ENCODE measurements around the gene FARP2. TPM values are rescaled to one million over a fixed set of nuclear protein-coding genes. Genes with fewer than 3 reads are reported as not detected.
"Not testable (repeated sequence)": the region's sequence is repeated elsewhere in the genome, so short reads cannot be mapped to it uniquely, and the experiment has no call there.

Gene FARP2
- polyA plus RNA-seq, 2 donors, result 13.2 to 19.9 TPM

DNA sequence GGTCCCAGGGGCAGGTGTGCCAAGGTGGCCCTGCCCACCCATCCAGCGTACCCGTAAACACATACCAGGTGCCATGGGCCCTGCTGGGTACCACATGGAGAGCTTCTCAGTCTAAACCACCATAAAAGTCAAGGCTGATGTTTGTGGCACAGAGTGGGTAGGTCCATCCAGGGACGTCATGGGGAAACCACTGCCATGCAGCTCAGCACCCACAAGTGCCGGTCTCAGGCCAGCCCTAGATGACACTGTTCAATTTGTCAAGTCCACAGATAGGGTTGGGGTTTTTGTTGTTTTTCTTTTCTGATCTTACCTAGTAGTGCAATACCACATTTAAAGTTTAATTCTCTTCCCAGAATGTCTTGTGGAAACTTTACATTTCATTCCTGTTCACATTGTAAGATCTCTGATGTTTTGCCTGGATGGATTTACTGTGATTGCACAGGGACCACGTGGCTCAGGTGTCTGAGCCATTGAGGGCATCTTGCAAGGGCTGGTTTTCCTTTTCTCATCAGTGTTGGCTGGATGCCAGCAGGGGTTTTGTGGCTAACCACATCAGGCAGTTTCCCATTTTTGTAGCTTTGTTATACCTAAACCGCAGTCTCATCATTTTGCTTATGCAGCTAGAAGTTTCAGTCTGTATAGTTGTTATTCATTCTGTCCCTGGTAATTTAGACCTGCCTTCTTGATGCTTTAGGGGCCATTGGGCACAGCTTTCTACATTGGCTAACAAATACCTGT is 87.6 kb downstream of the FARP2 start:
- H3K36me3 ChIP-seq (ENCODE audit: control insufficient read depth in 2 of 2, insufficient read depth in 2 of 2, low read length in 1 of 2), result peaks cover 14 to 26% of the 10 kb centered on the region in 2 donors
- 73 to 75% methylated on average over 6 of the region's 6 CpGs for WGBS, 2 donors
- no peak overlapping the region for H3K27ac ChIP-seq (ENCODE audit: low read depth in 2 of 2, low read length in 1 of 2)
- peaks cover 0 to 1% of the 10 kb centered on the region in 2 donors for H3K9me3 ChIP-seq (ENCODE audit: control insufficient read depth in 2 of 2, insufficient read depth in 1 of 2, low read depth in 1 of 2, low read length in 1 of 2)
- H3K27me3 ChIP-seq (ENCODE audit: control insufficient read depth in 1 of 2, insufficient read depth in 2 of 2, low read length in 2 of 2), result no peaks in the 10 kb centered on the region
- no peaks in the 10 kb centered on the region for H3K4me1 ChIP-seq (ENCODE audit: control insufficient read depth in 2 of 2, insufficient read depth in 2 of 2, low read length in 1 of 2)
- no peak overlapping the region for H3K4me3 ChIP-seq (ENCODE audit: low read depth in 1 of 2, low read length in 2 of 2)

DNA sequence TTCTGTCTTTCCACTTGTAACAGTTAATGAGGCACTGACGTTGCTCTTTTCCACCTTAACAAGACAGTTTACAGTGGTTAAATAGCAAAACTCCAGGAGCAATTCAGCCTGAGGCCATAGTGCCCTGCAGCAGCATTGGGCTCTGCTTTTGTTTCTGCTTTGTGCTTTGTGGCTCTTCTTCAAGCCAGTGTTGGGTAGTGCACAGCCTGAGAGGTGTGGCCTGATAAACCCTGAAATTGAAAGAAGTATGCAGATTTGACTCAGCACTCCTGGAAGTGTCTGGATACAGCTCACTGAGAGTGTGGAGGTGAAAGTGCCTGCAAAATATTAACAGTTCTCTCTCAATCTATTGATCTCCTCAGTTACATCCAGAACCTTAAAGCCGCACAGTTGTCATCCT is 89.3 kb downstream of the FARP2 start:
- no peak overlapping the region for H3K27ac ChIP-seq (ENCODE audit: low read depth in 2 of 2, low read length in 1 of 2)
- H3K4me1 ChIP-seq (ENCODE audit: control insufficient read depth in 2 of 2, insufficient read depth in 2 of 2, low read length in 1 of 2), result no peaks in the 10 kb centered on the region
- peaks cover 15 to 23% of the 10 kb centered on the region in 2 donors for H3K36me3 ChIP-seq (ENCODE audit: control insufficient read depth in 2 of 2, insufficient read depth in 2 of 2, low read length in 1 of 2)
- H3K4me3 ChIP-seq (ENCODE audit: low read depth in 1 of 2, low read length in 2 of 2), result no peak overlapping the region
- H3K27me3 ChIP-seq (ENCODE audit: control insufficient read depth in 1 of 2, insufficient read depth in 2 of 2, low read length in 2 of 2), result no peaks in the 10 kb centered on the region
- WGBS, 2 donors, result 82 to 87% methylated on average over 2 of the region's 2 CpGs
- H3K9me3 ChIP-seq (ENCODE audit: control insufficient read depth in 2 of 2, insufficient read depth in 1 of 2, low read depth in 1 of 2, low read length in 1 of 2), result peaks cover 0 to 1% of the 10 kb centered on the region in 2 donors

DNA sequence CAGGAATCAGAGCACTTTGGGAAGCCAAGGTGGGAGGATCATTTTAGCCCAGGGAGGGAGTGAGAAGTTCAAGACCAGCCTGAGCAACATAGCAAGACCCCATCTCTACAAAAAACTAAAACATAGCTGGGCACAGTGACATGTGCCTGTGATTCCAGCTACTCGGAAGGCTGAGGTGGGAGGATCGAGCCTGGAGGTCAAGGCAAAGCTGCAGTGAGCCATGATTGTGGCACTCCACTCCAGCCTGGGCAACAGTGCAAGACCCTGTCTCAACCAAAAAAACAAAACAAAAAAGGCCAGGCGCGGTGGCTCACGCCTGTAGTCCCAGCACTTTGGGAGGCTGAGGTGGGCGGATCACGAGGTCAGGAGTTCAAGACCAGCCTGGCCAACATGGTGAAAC is 94.0 kb downstream of the FARP2 start:
- not testable (repeated sequence) for H3K4me3 ChIP-seq (ENCODE audit: low read depth in 1 of 2, low read length in 2 of 2); H3K27ac ChIP-seq (ENCODE audit: low read depth in 2 of 2, low read length in 1 of 2); H3K4me1 ChIP-seq (ENCODE audit: control insufficient read depth in 2 of 2, insufficient read depth in 2 of 2, low read length in 1 of 2); H3K27me3 ChIP-seq (ENCODE audit: control insufficient read depth in 1 of 2, insufficient read depth in 2 of 2, low read length in 2 of 2); H3K9me3 ChIP-seq (ENCODE audit: control insufficient read depth in 2 of 2, insufficient read depth in 1 of 2, low read depth in 1 of 2, low read length in 1 of 2); H3K36me3 ChIP-seq (ENCODE audit: control insufficient read depth in 2 of 2, insufficient read depth in 2 of 2, low read length in 1 of 2)
- WGBS, 2 donors, result 90 to 96% methylated on average over 7 of the region's 7 CpGs

DNA sequence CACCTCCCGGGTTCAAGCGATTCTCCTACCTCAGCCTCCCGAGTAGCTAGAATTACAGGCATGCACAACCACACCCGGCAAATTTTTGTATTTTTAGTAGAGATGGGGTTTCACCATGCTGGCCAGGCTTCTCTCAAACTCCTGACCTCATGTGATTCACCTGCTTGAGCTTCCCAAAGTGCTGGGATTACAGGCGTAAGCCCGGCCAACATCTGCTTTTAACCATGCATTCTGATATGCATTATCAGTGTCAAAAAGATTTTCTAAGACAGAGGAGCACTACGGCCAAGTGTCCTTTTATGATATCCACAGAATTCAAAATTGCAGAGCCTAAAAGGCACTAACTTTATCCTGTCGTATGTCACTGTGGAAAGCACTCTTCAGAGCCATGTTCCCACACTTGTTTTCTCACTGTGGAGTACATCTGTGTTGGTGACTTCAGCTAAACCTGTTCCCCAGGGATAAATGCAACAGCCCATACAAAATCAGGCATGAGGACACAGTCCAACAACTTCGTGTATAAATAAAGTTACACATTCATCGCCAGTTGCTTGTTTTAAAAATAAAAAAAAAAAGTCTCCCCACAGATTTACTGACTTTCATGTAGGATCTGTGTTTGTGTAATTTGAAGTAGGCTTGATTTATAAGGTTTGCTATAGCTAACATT is 95.9 kb downstream of the FARP2 start:
- 73 to 84% methylated on average over 10 of the region's 10 CpGs for WGBS, 2 donors
- Histone ChIP-seq H3K27me3 (ENCODE audit: control insufficient read depth in 1 of 2, insufficient read depth in 2 of 2, low read length in 2 of 2) (no peaks in the 10 kb centered on the region), H3K27ac (ENCODE audit: low read depth in 2 of 2, low read length in 1 of 2) (no peak overlapping the region), H3K4me3 (ENCODE audit: low read depth in 1 of 2, low read length in 2 of 2) (no peak overlapping the region), H3K36me3 (ENCODE audit: control insufficient read depth in 2 of 2, insufficient read depth in 2 of 2, low read length in 1 of 2) (peaks cover 3 to 5% of the 10 kb centered on the region in 2 donors), H3K9me3 (ENCODE audit: control insufficient read depth in 2 of 2, insufficient read depth in 1 of 2, low read depth in 1 of 2, low read length in 1 of 2) (no peaks in the 10 kb centered on the region), H3K4me1 (ENCODE audit: control insufficient read depth in 2 of 2, insufficient read depth in 2 of 2, low read length in 1 of 2) (no peaks in the 10 kb centered on the region)

DNA sequence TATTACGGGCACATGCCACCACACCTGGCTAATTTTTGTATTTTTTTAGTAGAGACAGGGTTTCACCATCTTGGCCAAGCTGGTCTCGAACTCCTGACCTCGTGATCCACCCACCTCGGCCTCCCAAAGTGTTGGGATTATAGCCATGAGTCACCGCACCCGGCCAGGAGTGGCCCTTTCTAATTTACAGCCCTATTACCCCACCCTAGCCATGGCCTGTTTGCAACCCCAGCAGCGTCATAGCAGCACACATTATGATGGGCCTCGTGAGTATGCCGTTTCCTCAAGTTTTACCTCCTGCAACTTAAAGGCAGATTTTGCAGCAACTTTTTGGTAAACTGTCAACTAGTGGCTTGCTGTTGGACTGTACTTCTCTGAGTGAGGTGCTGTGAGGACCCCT is 97.8 kb downstream of the FARP2 start:
- H3K4me1 ChIP-seq (ENCODE audit: control insufficient read depth in 2 of 2, insufficient read depth in 2 of 2, low read length in 1 of 2); H3K9me3 ChIP-seq (ENCODE audit: control insufficient read depth in 2 of 2, insufficient read depth in 1 of 2, low read depth in 1 of 2, low read length in 1 of 2); H3K27ac ChIP-seq (ENCODE audit: low read depth in 2 of 2, low read length in 1 of 2); H3K36me3 ChIP-seq (ENCODE audit: control insufficient read depth in 2 of 2, insufficient read depth in 2 of 2, low read length in 1 of 2); H3K27me3 ChIP-seq (ENCODE audit: control insufficient read depth in 1 of 2, insufficient read depth in 2 of 2, low read length in 2 of 2); H3K4me3 ChIP-seq (ENCODE audit: low read depth in 1 of 2, low read length in 2 of 2): not testable (repeated sequence)
- 83 to 88% methylated on average over 9 of the region's 9 CpGs for whole genome bisulfite sequencing, 2 donors

DNA sequence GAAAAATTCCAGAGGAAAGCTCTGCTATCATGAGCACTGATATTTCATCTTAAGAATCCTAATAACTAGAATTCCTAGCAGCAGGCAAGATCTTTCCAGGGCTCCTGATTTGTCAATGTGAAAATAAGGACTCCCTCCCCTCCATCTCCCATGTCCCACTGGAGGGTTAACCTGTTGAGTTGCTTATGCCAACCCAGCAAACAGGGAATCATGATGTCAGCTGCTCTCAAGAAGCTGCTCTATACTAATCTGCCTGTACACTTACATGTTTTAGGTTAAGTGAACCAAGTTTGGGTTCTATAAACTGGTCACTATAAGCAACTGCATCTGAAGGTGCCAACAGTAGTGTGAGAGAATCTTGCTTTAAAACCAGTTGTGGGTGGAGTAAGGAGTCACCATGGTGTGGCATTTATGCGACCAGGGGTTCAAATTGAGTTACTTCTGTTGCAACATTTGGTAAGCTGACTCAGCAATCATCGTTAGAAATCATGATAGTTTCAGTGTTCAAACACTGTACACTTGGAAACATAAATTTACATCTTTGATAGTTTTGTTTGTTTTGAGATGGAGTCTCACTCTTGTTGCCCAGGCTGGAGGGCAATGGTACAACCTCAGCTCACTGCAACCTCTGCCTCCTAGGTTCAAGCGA is 98.9 kb downstream of the FARP2 start:
- H3K9me3 ChIP-seq (ENCODE audit: control insufficient read depth in 2 of 2, insufficient read depth in 1 of 2, low read depth in 1 of 2, low read length in 1 of 2), result no peaks in the 10 kb centered on the region
- H3K27me3 ChIP-seq (ENCODE audit: control insufficient read depth in 1 of 2, insufficient read depth in 2 of 2, low read length in 2 of 2), result no peaks in the 10 kb centered on the region
- H3K27ac ChIP-seq (ENCODE audit: low read depth in 2 of 2, low read length in 1 of 2), result no peak overlapping the region
- H3K4me1 ChIP-seq (ENCODE audit: control insufficient read depth in 2 of 2, insufficient read depth in 2 of 2, low read length in 1 of 2), result no peaks in the 10 kb centered on the region
- WGBS, 2 donors, result 60 to 65% methylated on average over 3 of the region's 3 CpGs
- H3K4me3 ChIP-seq (ENCODE audit: low read depth in 1 of 2, low read length in 2 of 2), result no peak overlapping the region
- no peaks in the 10 kb centered on the region for H3K36me3 ChIP-seq (ENCODE audit: control insufficient read depth in 2 of 2, insufficient read depth in 2 of 2, low read length in 1 of 2)

DNA sequence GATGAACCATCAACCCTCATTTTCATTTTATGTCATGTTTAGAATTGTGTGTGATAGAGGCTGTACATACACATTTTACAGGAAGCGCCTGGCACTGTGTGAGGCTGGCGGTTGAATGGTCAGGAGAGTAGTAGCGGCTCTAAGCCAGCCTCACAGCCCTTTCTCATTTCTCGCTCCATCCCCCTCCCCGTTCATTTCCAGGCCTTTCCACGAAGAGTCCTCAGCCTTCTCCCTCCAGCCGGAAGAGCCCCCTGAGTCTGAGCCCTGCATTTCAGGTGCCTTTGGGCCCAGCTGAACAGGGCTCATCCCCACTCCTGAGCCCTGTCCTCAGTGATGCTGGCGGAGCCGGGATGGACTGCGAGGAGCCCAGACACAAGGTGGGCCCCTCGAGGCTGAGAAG is 100.5 kb downstream of the FARP2 start:
- Histone ChIP-seq H3K36me3 (ENCODE audit: control insufficient read depth in 2 of 2, insufficient read depth in 2 of 2, low read length in 1 of 2) (no peaks in the 10 kb centered on the region), H3K27ac (ENCODE audit: low read depth in 2 of 2, low read length in 1 of 2) (no peak overlapping the region), H3K9me3 (ENCODE audit: control insufficient read depth in 2 of 2, insufficient read depth in 1 of 2, low read depth in 1 of 2, low read length in 1 of 2) (no peaks in the 10 kb centered on the region), H3K4me1 (ENCODE audit: control insufficient read depth in 2 of 2, insufficient read depth in 2 of 2, low read length in 1 of 2) (no peaks in the 10 kb centered on the region), H3K27me3 (ENCODE audit: control insufficient read depth in 1 of 2, insufficient read depth in 2 of 2, low read length in 2 of 2) (no peaks in the 10 kb centered on the region), H3K4me3 (ENCODE audit: low read depth in 1 of 2, low read length in 2 of 2) (no peak overlapping the region)
- 85 to 88% methylated on average over 11 of the region's 11 CpGs for WGBS, 2 donors

DNA sequence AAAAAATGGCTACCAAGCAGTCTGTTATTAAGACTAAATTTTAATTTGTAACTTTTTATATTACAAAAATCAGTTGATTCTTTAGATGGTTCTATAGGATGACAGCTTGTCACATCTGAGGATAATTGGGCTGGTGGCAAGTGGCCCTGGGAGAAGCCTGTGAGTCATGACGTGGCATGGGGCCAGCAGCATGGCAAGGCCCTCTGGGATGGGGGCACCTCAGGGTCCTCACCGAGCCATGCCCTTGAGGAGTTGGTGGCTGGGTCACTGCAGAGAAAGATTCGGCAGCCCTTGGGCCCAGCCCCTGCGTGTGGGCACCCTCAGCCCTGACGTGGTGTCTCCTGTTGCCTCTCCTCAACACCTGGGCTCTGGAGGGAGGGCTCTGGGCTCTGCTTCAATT is 102.6 kb downstream of the FARP2 start:
- 83 to 85% methylated on average over 5 of the region's 5 CpGs for WGBS, 2 donors
- no peak overlapping the region for H3K27ac ChIP-seq (ENCODE audit: low read depth in 2 of 2, low read length in 1 of 2)
- H3K36me3 ChIP-seq (ENCODE audit: control insufficient read depth in 2 of 2, insufficient read depth in 2 of 2, low read length in 1 of 2), result peaks cover 0 to 5% of the 10 kb centered on the region in 2 donors
- no peaks in the 10 kb centered on the region for H3K27me3 ChIP-seq (ENCODE audit: control insufficient read depth in 1 of 2, insufficient read depth in 2 of 2, low read length in 2 of 2)
- no peaks in the 10 kb centered on the region for H3K9me3 ChIP-seq (ENCODE audit: control insufficient read depth in 2 of 2, insufficient read depth in 1 of 2, low read depth in 1 of 2, low read length in 1 of 2)
- no peak overlapping the region for H3K4me3 ChIP-seq (ENCODE audit: low read depth in 1 of 2, low read length in 2 of 2)
- H3K4me1 ChIP-seq (ENCODE audit: control insufficient read depth in 2 of 2, insufficient read depth in 2 of 2, low read length in 1 of 2), result no peaks in the 10 kb centered on the region

DNA sequence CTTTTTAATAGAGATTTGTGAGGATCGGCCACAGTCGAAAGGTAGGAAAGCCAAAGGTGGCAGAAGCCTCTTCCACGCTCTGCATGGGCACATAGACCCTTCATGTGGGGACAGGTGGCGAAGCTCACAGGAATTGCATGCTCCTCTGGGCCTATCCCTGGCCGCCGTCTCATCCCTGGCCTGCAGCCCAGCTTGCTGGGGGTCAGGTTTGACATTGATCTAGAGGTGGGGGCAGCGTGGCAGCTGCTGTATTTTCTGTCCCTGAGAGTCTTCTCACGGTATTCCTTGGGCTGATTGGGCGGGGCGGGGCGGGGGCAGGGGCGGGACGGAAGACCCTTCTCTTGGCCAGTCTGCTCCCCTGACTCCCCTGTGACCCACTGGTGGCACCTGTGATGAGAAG is 103.4 kb downstream of the FARP2 start:
- no peak overlapping the region for H3K27ac ChIP-seq (ENCODE audit: low read depth in 2 of 2, low read length in 1 of 2)
- no peaks in the 10 kb centered on the region for H3K27me3 ChIP-seq (ENCODE audit: control insufficient read depth in 1 of 2, insufficient read depth in 2 of 2, low read length in 2 of 2)
- H3K4me3 ChIP-seq (ENCODE audit: low read depth in 1 of 2, low read length in 2 of 2), result no peak overlapping the region
- peaks cover 0 to 5% of the 10 kb centered on the region in 2 donors for H3K36me3 ChIP-seq (ENCODE audit: control insufficient read depth in 2 of 2, insufficient read depth in 2 of 2, low read length in 1 of 2)
- WGBS, 2 donors, result 90 to 93% methylated on average over 10 to 13 of the region's 13 CpGs
- no peaks in the 10 kb centered on the region for H3K9me3 ChIP-seq (ENCODE audit: control insufficient read depth in 2 of 2, insufficient read depth in 1 of 2, low read depth in 1 of 2, low read length in 1 of 2)
- H3K4me1 ChIP-seq (ENCODE audit: control insufficient read depth in 2 of 2, insufficient read depth in 2 of 2, low read length in 1 of 2), result no peaks in the 10 kb centered on the region
